Mesenchymal stem cell (in vitro differentiated cells and primary cell): Measurements from ENCODE around the gene TRAPPC6A.

Experiments used
- DNase-seq: peaks from one replicate; pipeline ENCODE4 v3.0.0-alpha.2; 2013
- H2AFZ ChIP-seq: one replicate; pipeline ENCODE4 v1.6.1; 2013; ENCODE audit warnings: low read depth, mild to moderate bottlenecking, control low read depth, inconsistent platforms, low read length, moderate library complexity
- H2AK5ac ChIP-seq: 2 replicates; pipeline ENCODE4 v1.6.1; 2013; ENCODE audit warnings: low read length, moderate library complexity, mild to moderate bottlenecking, inconsistent platforms; ENCODE audit not compliant: severe bottlenecking
- H2BK120ac ChIP-seq: one replicate; pipeline ENCODE4 v1.6.1; 2013; ENCODE audit warnings: low read depth, mild to moderate bottlenecking, inconsistent platforms, low read length, moderate library complexity
- H2BK12ac ChIP-seq, 2 experiments: one replicate each; pipeline ENCODE4 v1.6.1; 2013; ENCODE audit warnings: inconsistent platforms in 2 of 2, low read length in 2 of 2, mild to moderate bottlenecking in 2 of 2, moderate library complexity in 2 of 2, control low read depth in 1 of 2
- H2BK15ac ChIP-seq: one replicate; pipeline ENCODE4 v1.6.1; 2013; ENCODE audit warnings: mild to moderate bottlenecking, low read depth, inconsistent platforms; ENCODE audit not compliant: poor library complexity, severe bottlenecking
- H2BK5ac ChIP-seq: 2 replicates; pipeline ENCODE4 v1.6.1; 2013; ENCODE audit warnings: low read depth, mild to moderate bottlenecking, low read length, control low read depth, inconsistent platforms; ENCODE audit not compliant: poor library complexity, severe bottlenecking
- H3K14ac ChIP-seq, 2 experiments: one replicate each; pipeline ENCODE4 v1.6.1; 2013; ENCODE audit warnings: inconsistent platforms in 2 of 2, low read length in 2 of 2, control low read depth in 1 of 2, mild to moderate bottlenecking in 1 of 2, moderate library complexity in 1 of 2
- H3K18ac ChIP-seq, 2 experiments: one replicate each; pipeline ENCODE4 v1.6.1; 2013; ENCODE audit warnings: inconsistent platforms in 2 of 2, low read length in 2 of 2, control low read depth in 1 of 2, low read depth in 1 of 2, mild to moderate bottlenecking in 1 of 2
- H3K23ac ChIP-seq, 2 experiments: one replicate each; pipeline ENCODE4 v1.6.1; 2013; ENCODE audit warnings: inconsistent platforms in 2 of 2, low read length in 2 of 2, mild to moderate bottlenecking in 2 of 2, moderate library complexity in 2 of 2, control low read depth in 1 of 2
- H3K27ac ChIP-seq: 2 replicates; pipeline ENCODE4 v1.5.1; 2013; ENCODE audit warnings: mild to moderate bottlenecking, moderate library complexity, low read length, control low read depth, inconsistent platforms; ENCODE audit not compliant: poor library complexity, severe bottlenecking
- H3K27me3 ChIP-seq, 2 experiments: 2 replicates each; pipeline versions ENCODE4 v1.6.1 to v1.7.0; 2013; ENCODE audit warnings: low read length in 2 of 2, mild to moderate bottlenecking in 2 of 2, moderate library complexity in 2 of 2, control low read depth in 1 of 2, inconsistent platforms in 1 of 2; ENCODE audit not compliant: control insufficient read depth in 1 of 2, insufficient read depth in 1 of 2
- H3K36me3 ChIP-seq, 2 experiments: 2 replicates each; pipeline versions ENCODE4 v1.6.1 to v1.7.0; 2013; ENCODE audit warnings: low read length in 2 of 2, control low read depth in 1 of 2, inconsistent platforms in 1 of 2, low read depth in 1 of 2, mild to moderate bottlenecking in 1 of 2; ENCODE audit not compliant: insufficient read depth in 2 of 2, control insufficient read depth in 1 of 2
- H3K4ac ChIP-seq, 2 experiments: one replicate each; pipeline ENCODE4 v1.6.1; 2013; ENCODE audit warnings: inconsistent platforms in 2 of 2, low read length in 2 of 2, mild to moderate bottlenecking in 2 of 2, moderate library complexity in 2 of 2, control low read depth in 1 of 2, low read depth in 1 of 2
- H3K4me1 ChIP-seq: 2 replicates; pipeline ENCODE4 v1.6.1; 2013; ENCODE audit warnings: low read depth, low read length, control low read depth; ENCODE audit not compliant: control insufficient read depth, insufficient read depth
- H3K4me2 ChIP-seq: 2 replicates; pipeline ENCODE4 v1.6.1; 2013; ENCODE audit warnings: low read length, mild to moderate bottlenecking, inconsistent platforms; ENCODE audit not compliant: poor library complexity, severe bottlenecking
- H3K4me3 ChIP-seq, 2 experiments: 2 replicates each; pipeline versions ENCODE4 v1.5.1 to v1.7.0; 2013; ENCODE audit warnings: low read length in 2 of 2, mild to moderate bottlenecking in 2 of 2, control low read depth in 1 of 2, low read depth in 1 of 2; ENCODE audit not compliant: insufficient read depth in 1 of 2
- H3K79me1 ChIP-seq: replicated peaks from 2 replicates; pipeline ENCODE4 v1.6.1; 2013; ENCODE audit warnings: mild to moderate bottlenecking, control low read depth, low read length, inconsistent platforms; ENCODE audit not compliant: poor library complexity, severe bottlenecking
- H3K9ac ChIP-seq: 2 replicates; pipeline ENCODE4 v1.7.0; 2013; ENCODE audit warnings: mild to moderate bottlenecking, low read length, moderate library complexity
- H3K9me3 ChIP-seq: 2 replicates; pipeline ENCODE4 v1.7.0; 2013; ENCODE audit warnings: mild to moderate bottlenecking, low read length; ENCODE audit not compliant: control insufficient read depth
- H4K8ac ChIP-seq: one replicate; pipeline ENCODE4 v1.6.1; 2013; ENCODE audit warnings: inconsistent platforms, mild to moderate bottlenecking, low read length, moderate library complexity
- H4K91ac ChIP-seq: one replicate; pipeline ENCODE4 v1.6.1; 2013; ENCODE audit warnings: mild to moderate bottlenecking, low read length, inconsistent platforms
- WGBS: methylation state at CpG from one replicate; pipeline ENCODE4 v1.1.7; 2013; ENCODE audit warnings: mixed read lengths; 5-methylcytosine and 5-hydroxymethylcytosine counted together

Gene TRAPPC6A

DNA sequence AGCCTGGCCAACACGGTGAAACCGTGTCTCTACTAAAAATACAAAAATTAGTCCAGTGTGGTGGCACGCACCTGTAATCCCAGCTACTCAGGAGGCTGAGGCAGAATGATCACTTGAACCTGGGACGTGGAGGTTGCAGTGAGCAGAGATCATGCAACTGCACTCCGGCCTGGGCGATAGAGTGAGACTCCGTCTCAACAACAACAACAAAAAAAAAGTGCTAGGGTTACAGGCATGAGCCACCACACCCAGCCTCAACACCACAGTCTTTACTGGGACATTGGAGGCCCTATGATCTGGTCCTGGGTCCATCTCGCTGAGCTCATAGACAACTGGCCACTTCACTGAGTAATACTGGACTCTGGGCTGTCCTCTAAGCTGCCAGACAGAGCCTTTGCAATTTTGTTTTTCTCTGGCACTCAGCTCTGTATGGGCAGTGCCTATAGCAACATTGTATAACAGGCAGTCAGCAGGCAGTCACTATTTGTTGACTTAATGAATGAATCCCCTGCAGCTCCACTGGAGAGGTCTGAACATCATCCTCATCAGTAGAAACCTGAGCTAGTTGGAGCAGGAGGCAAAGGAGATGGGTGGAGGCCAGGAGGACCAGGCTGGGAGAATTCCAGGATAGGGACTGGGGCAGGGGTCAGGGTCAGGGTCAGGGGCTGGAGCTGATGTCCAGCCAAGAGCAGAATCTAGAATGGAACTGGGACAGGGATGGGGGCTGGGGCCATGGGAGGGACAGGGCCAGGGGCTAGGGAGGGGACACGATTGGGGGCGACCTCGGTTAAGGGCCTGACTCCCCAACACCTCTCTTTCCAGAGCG lies 8.7 kb upstream of the TRAPPC6A start:
- Histone ChIP-seq H3K4me2 (no peak overlapping the region), H3K18ac (no peak overlapping the region), H2BK12ac (no peak overlapping the region), H3K27ac (no peak overlapping the region), H3K4me3 (no peak overlapping the region), H3K9me3 (no peaks in the 10 kb centered on the region), H2BK5ac (no peak overlapping the region), H3K14ac (no peak overlapping the region), H3K27me3 (no peaks in the 10 kb centered on the region), H4K8ac (no peak overlapping the region), H3K36me3 (peaks cover 2% of the 10 kb centered on the region in 2 experiments), H3K4me1 (peaks cover 4% of the 10 kb centered on the region), H2BK15ac (no peak overlapping the region), H3K4ac (no peak overlapping the region), H3K9ac (no peak overlapping the region), H2AFZ (no peak overlapping the region), H4K91ac (no peak overlapping the region), H3K23ac (no peak overlapping the region), H3K79me1 (peaks cover 4% of the 10 kb centered on the region), H2BK120ac (no peak overlapping the region), H2AK5ac (no peak overlapping the region)
- DNase-seq = no peak
- WGBS = 87% methylated on average over 12 of the region's 12 CpGs

GRCh38 chr19:45184115-45184514 lies 6.1 kb upstream of the TRAPPC6A start:
- H2BK15ac ChIP-seq = no peak overlapping the region
- H3K27ac ChIP-seq = no peak overlapping the region
- no peak overlapping the region for H3K4me2 ChIP-seq
- DNase-seq = no peak
- H3K4me3 ChIP-seq = no peak overlapping the region
- peaks cover 19% of the 10 kb centered on the region for H3K79me1 ChIP-seq
- H2BK120ac ChIP-seq = no peak overlapping the region
- no peak overlapping the region for H3K14ac ChIP-seq
- no peak overlapping the region for H3K23ac ChIP-seq
- no peak overlapping the region for H2BK5ac ChIP-seq
- H4K91ac ChIP-seq = no peak overlapping the region
- no peaks in the 10 kb centered on the region for H3K27me3 ChIP-seq
- H3K4me1 ChIP-seq = peaks cover 18% of the 10 kb centered on the region
- WGBS = 94% methylated on average over 4 of the region's 5 CpGs
- no peak overlapping the region for H3K18ac ChIP-seq
- no peak overlapping the region for H4K8ac ChIP-seq
- no peak overlapping the region for H3K4ac ChIP-seq
- H3K9me3 ChIP-seq = no peaks in the 10 kb centered on the region
- H2AFZ ChIP-seq = no peak overlapping the region
- H2AK5ac ChIP-seq = no peak overlapping the region
- no peak overlapping the region for H3K9ac ChIP-seq
- peaks cover 6 to 15% of the 10 kb centered on the region in 2 experiments for H3K36me3 ChIP-seq
- no peak overlapping the region for H2BK12ac ChIP-seq

GRCh38 chr19:45182758-45183157 lies 4.7 kb upstream of the TRAPPC6A start:
- Histone ChIP-seq H2AK5ac (no peak overlapping the region), H3K4me3 (no peak overlapping the region), H3K4me2 (no peak overlapping the region), H3K27me3 (no peaks in the 10 kb centered on the region), H2BK5ac (no peak overlapping the region), H3K27ac (no peak overlapping the region), H2AFZ (no peak overlapping the region), H3K9me3 (no peaks in the 10 kb centered on the region), H3K23ac (no peak overlapping the region), H4K8ac (no peak overlapping the region), H3K14ac (no peak overlapping the region), H2BK120ac (no peak overlapping the region), H3K18ac (no peak overlapping the region), H3K36me3 (peaks cover 6 to 15% of the 10 kb centered on the region in 2 experiments), H3K4me1 (peaks cover 19% of the 10 kb centered on the region), H4K91ac (no peak overlapping the region), H3K9ac (no peak overlapping the region), H3K4ac (no peak overlapping the region), H2BK12ac (no peak overlapping the region), H3K79me1 (peaks cover 19% of the 10 kb centered on the region), H2BK15ac (no peak overlapping the region)
- WGBS = 92% methylated on average over 4 of the region's 4 CpGs
- no peak for DNase-seq

- H3K14ac ChIP-seq = no peak overlapping the region
- peaks cover 3 to 15% of the 10 kb centered on the region in 2 experiments for H3K36me3 ChIP-seq
- no peak overlapping the region for H2BK5ac ChIP-seq
- no peaks in the 10 kb centered on the region for H3K9me3 ChIP-seq
- H3K4me1 ChIP-seq = peaks cover 21% of the 10 kb centered on the region
- H3K27me3 ChIP-seq = no peaks in the 10 kb centered on the region
- WGBS = 90% methylated on average over 7 of the region's 7 CpGs
- H3K4me2 ChIP-seq = no peak overlapping the region
- H4K91ac ChIP-seq = no peak overlapping the region
- H2BK12ac ChIP-seq = no peak overlapping the region
- no peak overlapping the region for H3K18ac ChIP-seq
- peak overlapping the region; percentile 55 for H4K8ac ChIP-seq
- no peak overlapping the region for H2BK15ac ChIP-seq
- H3K4ac ChIP-seq = no peak overlapping the region
- no peak for DNase-seq
- H3K79me1 ChIP-seq = peaks cover 25% of the 10 kb centered on the region
- H3K27ac ChIP-seq = no peak overlapping the region
- H2AK5ac ChIP-seq = no peak overlapping the region
- H2BK120ac ChIP-seq = no peak overlapping the region
- H2AFZ ChIP-seq = no peak overlapping the region
- H3K4me3 ChIP-seq = peak overlapping the region in 1 of 2 experiments; percentile 45
- no peak overlapping the region for H3K23ac ChIP-seq
- H3K9ac ChIP-seq = peak overlapping the region; percentile 15
These were observed 2.9 kb upstream of the TRAPPC6A start for GRCh38 chr19:45180936-45181335.
